GM23338 (cell line): Measurements from ENCODE around the gene PEAK3.

ENCODE experiments used
- CREB1 ChIP-seq: fragments of 250-450 bp; sonication (Bioruptor Pico); IDR thresholded peaks from 2 replicates; pipeline ENCODE4 v1.5.0; 2020; ENCODE audit warnings: low read depth, mild to moderate bottlenecking, moderate library complexity
- CTCF ChIP-seq, 2 experiments: fragments of 200-600 bp in 1 of 2; sonication (generic) in 1 of 2; conservative IDR thresholded peaks; 2 replicates each; pipeline versions ENCODE4 v1.5.1 to v1.6.1; 2016 to 2017; ENCODE audit warnings: antibody characterized with exemption in 2 of 2, low read depth in 2 of 2, mild to moderate bottlenecking in 2 of 2, moderate library complexity in 1 of 2
- ETS1 ChIP-seq: IDR thresholded peaks from 2 replicates; pipeline ENCODE4 v1.6.1; 2016; ENCODE audit warnings: antibody characterized with exemption
- EZH2 ChIP-seq: fragments of 200-600 bp; sonication (generic); IDR thresholded peaks from one replicate; pipeline ENCODE4 v1.8.0; 2017; ENCODE audit warnings: antibody characterized with exemption, mild to moderate bottlenecking, low read depth; ENCODE audit not compliant: unreplicated experiment
- EZH2phosphoT487 ChIP-seq: fragments of 200-600 bp; sonication (generic); IDR thresholded peaks from one replicate; pipeline ENCODE4 v1.8.1; 2018; ENCODE audit warnings: antibody characterized with exemption; ENCODE audit not compliant: unreplicated experiment
- JUNB ChIP-seq: IDR thresholded peaks from one replicate; pipeline ENCODE4 v1.6.1; 2016; ENCODE audit warnings: antibody characterized with exemption; ENCODE audit not compliant: unreplicated experiment
- NANOG ChIP-seq: IDR thresholded peaks from 2 replicates; pipeline ENCODE4 v1.6.1; 2016; ENCODE audit warnings: antibody characterized with exemption, borderline replicate concordance
- POLR2AphosphoS5 ChIP-seq: IDR thresholded peaks from 2 replicates; pipeline ENCODE4 v1.6.1; 2016; ENCODE audit warnings: antibody characterized with exemption, low read depth
- REST ChIP-seq: IDR thresholded peaks from one replicate; pipeline ENCODE4 v1.6.1; 2018; ENCODE audit warnings: antibody characterized with exemption; ENCODE audit not compliant: unreplicated experiment
- STAT1 ChIP-seq: IDR thresholded peaks from one replicate; pipeline ENCODE4 v1.6.1; 2016; ENCODE audit warnings: antibody characterized with exemption; ENCODE audit not compliant: unreplicated experiment
- ZNF114 ChIP-seq: fragments of 250-450 bp; sonication (Bioruptor Pico); IDR thresholded peaks from 2 replicates; pipeline ENCODE4 v1.5.0; 2020; ENCODE audit warnings: mild to moderate bottlenecking, moderate library complexity
- ZNF331 ChIP-seq: fragments of 250-450 bp; sonication (Bioruptor Pico); IDR thresholded peaks from 2 replicates; pipeline ENCODE4 v1.5.0; 2020; ENCODE audit warnings: low read depth, mild to moderate bottlenecking, moderate library complexity
- ZNF462 ChIP-seq: fragments of 250-450 bp; sonication (Bioruptor Pico); IDR thresholded peaks from 2 replicates; pipeline ENCODE4 v1.5.0; 2020; ENCODE audit warnings: mild to moderate bottlenecking, moderate library complexity

- TF ChIP-seq CTCF (conservative IDR thresholded peaks at IDR 0.05; ENCODE audit: low read depth in 2 of 2) (no peak), EZH2phosphoT487 (no peak), STAT1 (no peak), EZH2 (no peak), CREB1 (no peak), POLR2AphosphoS5 (no peak), NANOG (no peak), REST (no peak), JUNB (no peak), ETS1 (no peak), ZNF331 (CRISPR knock-in tag) (no peak), ZNF114 (no peak), ZNF462 (CRISPR knock-in tag) (no peak)
Observed at GRCh38 chr19:2288818-2289713, 7.1 kb upstream of the PEAK3 start.
